Esophagus (tissue), 2 donors: ENCODE data around the gene USP8. TPM values are rescaled to one million over a fixed set of nuclear protein-coding genes. Genes with fewer than 3 reads are reported as not detected.
A peak's percentile ranks its signal among the peaks of the same experiment; 100 is the strongest.
"Not testable (repeated sequence)": the region's sequence is repeated elsewhere in the genome, so short reads cannot be mapped to it uniquely, and the experiment has no call there.

Source experiments
- H3K27ac ChIP-seq, 2 donors: one replicate each; pipeline ENCODE4 v1.5.1; 2013; ENCODE audit warnings: low read depth in 2 of 2, mild to moderate bottlenecking in 2 of 2, inconsistent platforms in 1 of 2, low read length in 1 of 2, moderate library complexity in 1 of 2
- H3K27me3 ChIP-seq, 2 donors: one replicate each; pipeline ENCODE4 v1.6.1; 2013; ENCODE audit warnings: low read length in 2 of 2, control low read depth in 1 of 2, mild to moderate bottlenecking in 1 of 2; ENCODE audit not compliant: insufficient read depth in 2 of 2, control insufficient read depth in 1 of 2
- H3K36me3 ChIP-seq, 2 donors: one replicate each; pipeline ENCODE4 v1.6.1; 2013; ENCODE audit warnings: low read length in 1 of 2; ENCODE audit not compliant: control insufficient read depth in 2 of 2, insufficient read depth in 2 of 2
- H3K4me1 ChIP-seq, 2 donors: one replicate each; pipeline ENCODE4 v1.6.1; 2013; ENCODE audit warnings: low read length in 1 of 2; ENCODE audit not compliant: control insufficient read depth in 2 of 2, insufficient read depth in 2 of 2
- H3K4me3 ChIP-seq, 2 donors: one replicate each; pipeline ENCODE4 v1.5.1; 2013; ENCODE audit warnings: low read length in 2 of 2, mild to moderate bottlenecking in 2 of 2, low read depth in 1 of 2, moderate library complexity in 1 of 2
- H3K9me3 ChIP-seq, 2 donors: one replicate each; pipeline ENCODE4 v1.6.1; 2013; ENCODE audit warnings: mild to moderate bottlenecking in 2 of 2, low read depth in 1 of 2, low read length in 1 of 2, moderate library complexity in 1 of 2; ENCODE audit not compliant: control insufficient read depth in 2 of 2, insufficient read depth in 1 of 2
- WGBS, 2 donors: extraction: QIAGEN DNeasy Blood & Tissue Kit; methylation state at CpG; one replicate each; pipeline ENCODE4 v1.1.7; 2013; 5-methylcytosine and 5-hydroxymethylcytosine counted together
- polyA plus RNA-seq, 2 donors: library from polyadenylated mRNA; stranded (reverse); fragments of 200-250 nt; gene quantifications; one replicate each; pipeline ENCODE4 v1.2.3, GENCODE V29; 2013
- donor health status: healthy with polysubstance abuse.
- donor health status: Bipolar disorder and iron deficiency.

Gene USP8
- polyA plus RNA-seq: 10 to 100 TPM; 18.6 to 20.1 TPM

- peaks cover 0 to 1% of the 10 kb centered on the region in 2 donors for H3K4me1 ChIP-seq
- no peaks in the 10 kb centered on the region for H3K27me3 ChIP-seq
- peak within 1 kb of the TSS; percentile 91 to 98 for H3K27ac ChIP-seq
- 1% methylated on average over 55 of the region's 55 CpGs for WGBS, 2 donors
- no peaks in the 10 kb centered on the region for H3K36me3 ChIP-seq
- no peaks in the 10 kb centered on the region for H3K9me3 ChIP-seq
- H3K4me3 ChIP-seq: peak within 1 kb of the TSS; percentile 77 to 98
Measured at GRCh38 chr15:50424066-50424890, at the start of gene USP8. Gene USP8 (plus strand): TSS chr15:50424405. CDS start chr15:50439074, 14,669 bp downstream.

GRCh38 chr15:50377867-50378751 lies 46.1 kb upstream of the USP8 start:
- Histone ChIP-seq H3K9me3 (no peaks in the 10 kb centered on the region), H3K27ac (no peak overlapping the region), H3K4me3 (no peak overlapping the region), H3K4me1 (no peaks in the 10 kb centered on the region), H3K27me3 (no peaks in the 10 kb centered on the region), H3K36me3 (no peaks in the 10 kb centered on the region)
- WGBS, 2 donors: 66 to 74% methylated on average over 3 of the region's 3 CpGs

GRCh38 chr15:50378776-50379175 lies 45.4 kb upstream of the USP8 start:
- 98 to 100% methylated on average over 1 of the region's 1 CpG for WGBS, 2 donors
- Histone ChIP-seq H3K27me3 (no peaks in the 10 kb centered on the region), H3K4me3 (no peak overlapping the region), H3K36me3 (no peaks in the 10 kb centered on the region), H3K4me1 (no peaks in the 10 kb centered on the region), H3K9me3 (no peaks in the 10 kb centered on the region), H3K27ac (no peak overlapping the region)

GRCh38 chr15:50379413-50379812 lies 44.8 kb upstream of the USP8 start:
- H3K27me3 ChIP-seq, H3K4me3 ChIP-seq, H3K4me1 ChIP-seq, H3K9me3 ChIP-seq, H3K36me3 ChIP-seq, H3K27ac ChIP-seq: not testable (repeated sequence)
- WGBS, 2 donors: 95% methylated on average over 7 of the region's 7 CpGs

GRCh38 chr15:50380089-50380488 lies 44.1 kb upstream of the USP8 start:
- Histone ChIP-seq H3K4me1 (no peaks in the 10 kb centered on the region), H3K9me3 (no peaks in the 10 kb centered on the region), H3K27me3 (no peaks in the 10 kb centered on the region), H3K27ac (no peak overlapping the region), H3K4me3 (no peak overlapping the region), H3K36me3 (no peaks in the 10 kb centered on the region)
- WGBS, 2 donors: 53 to 93% methylated on average over 1 of the region's 1 CpG

GRCh38 chr15:50381438-50381837 lies 42.8 kb upstream of the USP8 start:
- no peaks in the 10 kb centered on the region for H3K4me1 ChIP-seq
- no peak overlapping the region for H3K27ac ChIP-seq
- H3K4me3 ChIP-seq: no peak overlapping the region
- WGBS, 2 donors: 59 to 68% methylated on average over 1 of the region's 1 CpG
- no peaks in the 10 kb centered on the region for H3K27me3 ChIP-seq
- no peaks in the 10 kb centered on the region for H3K36me3 ChIP-seq
- H3K9me3 ChIP-seq: no peaks in the 10 kb centered on the region

GRCh38 chr15:50382408-50382807 lies 41.8 kb upstream of the USP8 start:
- not testable (repeated sequence) for H3K9me3 ChIP-seq, H3K27me3 ChIP-seq, H3K4me1 ChIP-seq, H3K27ac ChIP-seq, H3K4me3 ChIP-seq, H3K36me3 ChIP-seq
- WGBS, 2 donors: 85 to 87% methylated on average over 5 of the region's 5 CpGs

- Histone ChIP-seq H3K4me3 (no peak overlapping the region), H3K4me1 (peaks cover 0 to 5% of the 10 kb centered on the region in 2 donors), H3K27me3 (no peaks in the 10 kb centered on the region), H3K27ac (peak overlapping the region in 1 of 2 donors; percentile 21), H3K9me3 (no peaks in the 10 kb centered on the region), H3K36me3 (no peaks in the 10 kb centered on the region)
- WGBS, 2 donors: 39 to 43% methylated on average over 4 of the region's 4 CpGs
Measured at GRCh38 chr15:50390554-50391264, 33.5 kb upstream of the USP8 start.

- not testable (repeated sequence) for H3K4me3 ChIP-seq, H3K4me1 ChIP-seq, H3K36me3 ChIP-seq, H3K27me3 ChIP-seq, H3K9me3 ChIP-seq
- 60 to 72% methylated on average over 4 of the region's 4 CpGs for WGBS, 2 donors
- H3K27ac ChIP-seq: peak overlapping the region; percentile 2 to 49
Measured at GRCh38 chr15:50391561-50391960, 32.6 kb upstream of the USP8 start.
